B cell (primary cell): ENCODE results near the gene MIAT. TPM values are rescaled to one million over a fixed set of nuclear protein-coding genes. Genes with fewer than 3 reads are reported as not detected.

ENCODE experiments used
- ATAC-seq: fragments of 200-7000 bp; cut with Tn5 transposase; one replicate; pipeline ENCODE4 v1.10.0; 2021; ENCODE audit warnings: low read depth, mild to moderate bottlenecking, moderate number of reproducible peaks, moderate library complexity
- CTCF ChIA-PET: fragments of 350-600 bp; sonication (Branson Sonifier 250); formaldehyde crosslinking; loops from one replicate; lab custom pipeline; 2021; ENCODE audit warnings: antibody characterized with exemption, inconsistent platforms; lab: Charles Lee
- POLR2A ChIA-PET: fragments of 350-600 bp; sonication (Branson Sonifier 250); formaldehyde crosslinking; loops from one replicate; lab custom pipeline; 2021; ENCODE audit warnings: antibody characterized with exemption; lab: Charles Lee
- DNase-seq: peaks from one replicate; pipeline ENCODE4 v3.0.0; 2013
- H2AFZ ChIP-seq: 2 replicates; pipeline ENCODE4 v1.6.1; 2012; ENCODE audit warnings: mild to moderate bottlenecking, low read depth, low read length; ENCODE audit not compliant: insufficient read depth, poor library complexity, severe bottlenecking
- H3K27ac ChIP-seq, 2 donors: 1 replicate in 1 of 2; 2 replicates in 1 of 2; pipeline ENCODE4 v1.5.1; 2012 to 2013; ENCODE audit warnings: low read length in 2 of 2, mild to moderate bottlenecking in 2 of 2, moderate library complexity in 1 of 2
- H3K27me3 ChIP-seq, 4 experiments: fragments of 200-600 bp in 1 of 4; sonication (generic) in 1 of 4; replicated peaks in 1 of 4; 1 replicate in 2 of 4; 2 replicates in 2 of 4; pipeline versions ENCODE4 v1.6.1 to v1.7.0; 2013 to 2016; ENCODE audit warnings: low read length in 3 of 4, mild to moderate bottlenecking in 2 of 4, mixed read lengths in 1 of 4, moderate library complexity in 1 of 4; ENCODE audit not compliant: insufficient read depth in 4 of 4, control insufficient read depth in 3 of 4; ENCODE audit errors: control extremely low read depth in 1 of 4
- H3K36me3 ChIP-seq, 2 experiments: replicated peaks in 1 of 2; 1 replicate in 1 of 2; 2 replicates in 1 of 2; pipeline versions ENCODE4 v1.6.1 to v1.7.1; 2013; ENCODE audit warnings: low read length in 1 of 2; ENCODE audit not compliant: insufficient read depth in 2 of 2, control insufficient read depth in 1 of 2; ENCODE audit errors: control extremely low read depth in 1 of 2, extremely low read depth in 1 of 2
- H3K4me1 ChIP-seq, 2 donors: fragments of 200-600 bp in 1 of 2; sonication (generic) in 1 of 2; 1 replicate in 1 of 2; 2 replicates in 1 of 2; pipeline versions ENCODE4 v1.5.1 to v1.6.1; 2013 to 2017; ENCODE audit warnings: low read length in 2 of 2; ENCODE audit not compliant: control insufficient read depth in 2 of 2, insufficient read depth in 2 of 2
- H3K4me2 ChIP-seq: replicated peaks from 2 replicates; pipeline ENCODE3; 2012; ENCODE audit warnings: mild to moderate bottlenecking, low read depth, low read length; ENCODE audit not compliant: poor library complexity, severe bottlenecking
- H3K4me3 ChIP-seq, 5 experiments: fragments of 200-600 bp in 1 of 5; sonication (generic) in 1 of 5; 1 replicate in 3 of 5; 2 replicates in 2 of 5; pipeline versions ENCODE4 v1.5.1 to v1.7.0; 2011 to 2016; ENCODE audit warnings: low read length in 4 of 5, mild to moderate bottlenecking in 4 of 5, low read depth in 2 of 5, control low read depth in 1 of 5, moderate library complexity in 1 of 5; ENCODE audit not compliant: insufficient read depth in 1 of 5; ENCODE audit errors: control extremely low read depth in 1 of 5, extremely low read depth in 1 of 5
- H3K79me2 ChIP-seq: fragments of 200-600 bp; sonication (generic); one replicate; pipeline ENCODE4 v1.6.0; 2016; ENCODE audit warnings: low read length; ENCODE audit not compliant: control insufficient read depth, insufficient read depth
- H3K9ac ChIP-seq: fragments of 200-600 bp; sonication (generic); 2 replicates; pipeline ENCODE4 v1.6.1; 2017; ENCODE audit warnings: mild to moderate bottlenecking, low read length, moderate library complexity
- H3K9me3 ChIP-seq, 3 donors: one replicate each; pipeline versions ENCODE4 v1.6.1 to v1.7.1; 2013; ENCODE audit warnings: low read length in 2 of 3; ENCODE audit not compliant: control insufficient read depth in 2 of 3, insufficient read depth in 1 of 3; ENCODE audit errors: control extremely low read depth in 1 of 3
- H4K20me1 ChIP-seq: 2 replicates; pipeline ENCODE4 v1.6.0; 2012; ENCODE audit warnings: mild to moderate bottlenecking, low read length; ENCODE audit not compliant: insufficient read depth, control insufficient read depth, poor library complexity, severe bottlenecking
- H3K27ac Mint-ChIP-seq: one replicate; pipeline ENCODE4 v1.8.0; 2021; ENCODE audit warnings: mixed read lengths
- H3K27me3 Mint-ChIP-seq: one replicate; pipeline ENCODE4 v1.8.0; 2021; ENCODE audit warnings: mixed read lengths
- H3K4me1 Mint-ChIP-seq: one replicate; pipeline ENCODE4 v1.8.0; 2021; ENCODE audit warnings: mixed read lengths
- H3K4me3 Mint-ChIP-seq: one replicate; pipeline ENCODE4 v1.8.0; 2021; ENCODE audit warnings: mixed read lengths
- H3K9me3 Mint-ChIP-seq: one replicate; pipeline ENCODE4 v1.8.0; 2022; ENCODE audit warnings: mixed read lengths; ENCODE audit not compliant: insufficient read depth
- EZH2 ChIP-seq: IDR thresholded peaks from 2 replicates; pipeline ENCODE4 v1.6.1; 2012; ENCODE audit warnings: borderline replicate concordance, low read depth, mild to moderate bottlenecking, moderate library complexity, low read length; ENCODE audit not compliant: insufficient read depth, poor library complexity, severe bottlenecking
- WGBS: methylation state at CpG from one replicate; pipeline ENCODE4 v1.1.5; 2013; ENCODE audit warnings: missing lambda C conversion rate; ENCODE audit not compliant: insufficient coverage; 5-methylcytosine and 5-hydroxymethylcytosine counted together
- intact Hi-C: fragments of 100-400 bp; cut with micrococcal nuclease; formaldehyde crosslinking; loops from one replicate; pipeline ENCODE4 v1.10.0; 2022
- polyA plus RNA-seq: library from polyadenylated mRNA; depleted of rRNA; stranded (reverse); fragments of >200 nt; gene quantifications from 2 replicates; pipeline ENCODE4 v1.2.3, GENCODE V29; 2012
- total RNA-seq, 2 donors: library from RNA; stranded (reverse); fragments of 120-200 nt in 1 of 2; gene quantifications; 1 replicate in 1 of 2; 2 replicates in 1 of 2; pipeline versions ENCODE4 v1.2.3 to v1.2.4, GENCODE V29; 2013 to 2022
- TF ChIP-seq, protein P1 (sequence below): fragments of 200-600 bp; IDR thresholded peaks from one replicate; pipeline ENCODE4 v1.8.0; 2022; ENCODE audit warnings: antibody characterized with exemption, mild to moderate bottlenecking

Gene MIAT
- total and polyA plus RNA-seq, 2 donors (not counting 1 experiment from before 2014, with no cell fraction given), result 14.8 to 18.4 TPM

DNA sequence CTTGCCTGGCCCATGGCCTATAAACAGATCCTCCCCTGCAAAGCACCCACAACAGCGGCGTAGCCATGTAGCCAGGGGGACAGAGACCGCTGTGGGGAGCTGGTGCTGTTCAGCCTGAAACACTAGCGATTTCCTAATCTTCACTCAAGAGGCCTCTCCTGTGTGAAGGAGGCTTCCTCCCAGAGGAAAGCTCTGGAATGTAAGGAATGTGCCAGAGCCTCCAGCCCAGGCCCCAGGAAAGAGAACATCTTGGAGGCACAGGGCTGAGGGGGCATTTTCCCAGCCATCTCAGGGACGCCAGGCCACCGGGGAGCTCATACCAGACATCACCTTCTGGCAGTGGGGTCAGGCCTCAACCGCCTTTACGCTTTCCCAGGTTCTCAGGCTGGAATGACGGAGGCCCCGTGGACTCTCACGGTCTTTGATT lies 24.0 kb downstream of the MIAT start:
- TF ChIP-seq, protein P1, sequence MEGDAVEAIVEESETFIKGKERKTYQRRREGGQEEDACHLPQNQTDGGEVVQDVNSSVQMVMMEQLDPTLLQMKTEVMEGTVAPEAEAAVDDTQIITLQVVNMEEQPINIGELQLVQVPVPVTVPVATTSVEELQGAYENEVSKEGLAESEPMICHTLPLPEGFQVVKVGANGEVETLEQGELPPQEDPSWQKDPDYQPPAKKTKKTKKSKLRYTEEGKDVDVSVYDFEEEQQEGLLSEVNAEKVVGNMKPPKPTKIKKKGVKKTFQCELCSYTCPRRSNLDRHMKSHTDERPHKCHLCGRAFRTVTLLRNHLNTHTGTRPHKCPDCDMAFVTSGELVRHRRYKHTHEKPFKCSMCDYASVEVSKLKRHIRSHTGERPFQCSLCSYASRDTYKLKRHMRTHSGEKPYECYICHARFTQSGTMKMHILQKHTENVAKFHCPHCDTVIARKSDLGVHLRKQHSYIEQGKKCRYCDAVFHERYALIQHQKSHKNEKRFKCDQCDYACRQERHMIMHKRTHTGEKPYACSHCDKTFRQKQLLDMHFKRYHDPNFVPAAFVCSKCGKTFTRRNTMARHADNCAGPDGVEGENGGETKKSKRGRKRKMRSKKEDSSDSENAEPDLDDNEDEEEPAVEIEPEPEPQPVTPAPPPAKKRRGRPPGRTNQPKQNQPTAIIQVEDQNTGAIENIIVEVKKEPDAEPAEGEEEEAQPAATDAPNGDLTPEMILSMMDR, result no peak
- no peak for TF ChIP-seq EZH2
- 100% methylated on average over 10 of the region's 11 CpGs for WGBS
- no peak overlapping the region for H3K27ac Mint-ChIP-seq
- H3K4me2 ChIP-seq, result no peak overlapping the region
- no peak overlapping the region for H2AFZ ChIP-seq
- peaks cover 28% of the 10 kb centered on the region for H3K4me1 Mint-ChIP-seq
- peaks cover 12 to 45% of the 10 kb centered on the region in 2 experiments for H3K36me3 ChIP-seq
- peaks cover 92% of the 10 kb centered on the region for H4K20me1 ChIP-seq
- H3K9me3 ChIP-seq, result peaks cover 0 to 2% (median 0%) of the 10 kb centered on the region in 3 donors
- H3K4me3 ChIP-seq, result no peak overlapping the region
- ChIA-PET CTCF (interaction anchor here (1.5 kb wide), 1 partner anchor 17 kb away, joined by 3 read pairs; no protein-coding TSS in a partner anchor), POLR2A (no interaction called here)
- H3K4me3 Mint-ChIP-seq, result no peak overlapping the region
- H3K27me3 Mint-ChIP-seq, result no peaks in the 10 kb centered on the region
- peaks cover 5 to 20% of the 10 kb centered on the region in 2 donors for H3K4me1 ChIP-seq
- DNase-seq, result no peak
- H3K9ac ChIP-seq, result no peak overlapping the region
- ATAC-seq, result no peak
- intact Hi-C loops, result no loop called here
- peaks cover 97% of the 10 kb centered on the region for H3K79me2 ChIP-seq
- H3K9me3 Mint-ChIP-seq, result no peaks in the 10 kb centered on the region
- H3K27me3 ChIP-seq, result no peaks in the 10 kb centered on the region
- H3K27ac ChIP-seq, result no peak overlapping the region

DNA sequence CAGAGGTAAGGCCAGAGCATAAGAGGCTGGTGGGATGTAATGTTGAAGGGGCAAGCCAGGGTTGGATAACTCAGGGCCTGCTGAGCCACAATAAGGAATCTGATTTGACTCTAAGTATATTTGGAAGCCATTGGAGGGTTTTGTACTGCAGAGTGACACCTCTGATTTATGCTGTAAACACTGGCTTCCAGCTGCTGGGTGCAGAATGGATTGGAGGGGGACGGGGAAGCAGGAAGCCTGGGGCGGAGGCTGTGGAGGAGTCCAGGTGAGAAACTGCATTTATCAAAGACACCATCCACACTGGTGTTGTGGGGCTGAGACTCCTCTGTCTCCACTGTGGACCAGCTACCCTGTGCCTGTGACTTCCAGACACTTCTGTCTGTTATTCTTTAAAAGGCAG lies 26.8 kb downstream of the MIAT start:
- peaks cover 22% of the 10 kb centered on the region for H3K4me1 Mint-ChIP-seq
- Histone ChIP-seq H3K27me3 (no peaks in the 10 kb centered on the region), H3K9ac (no peak overlapping the region), H3K4me3 (no peak overlapping the region), H3K9me3 (peaks cover 0 to 2% (median 0%) of the 10 kb centered on the region in 3 donors), H2AFZ (no peak overlapping the region), H4K20me1 (peaks cover 96% of the 10 kb centered on the region), H3K36me3 (peaks cover 12 to 55% of the 10 kb centered on the region in 2 experiments), H3K4me2 (no peak overlapping the region), H3K4me1 (peaks cover 4 to 5% of the 10 kb centered on the region in 2 donors), H3K27ac (no peak overlapping the region), H3K79me2 (peaks cover 99% of the 10 kb centered on the region)
- H3K27ac Mint-ChIP-seq, result no peak overlapping the region
- CTCF ChIA-PET, result no interaction called here
- no peaks in the 10 kb centered on the region for H3K9me3 Mint-ChIP-seq
- H3K4me3 Mint-ChIP-seq, result no peak overlapping the region
- no peak for ATAC-seq
- POLR2A ChIA-PET, result no interaction called here
- WGBS, result no CpG with 5 or more reads among the region's 2 CpGs
- intact Hi-C loops, result no loop called here
- no peaks in the 10 kb centered on the region for H3K27me3 Mint-ChIP-seq
- TF ChIP-seq EZH2, result no peak
- TF ChIP-seq, protein P1, result no peak
- no peak for DNase-seq
